AG09309 (cell line): ENCODE results near the gene ITSN1.
A peak's percentile ranks its signal among the peaks of the same experiment; 100 is the strongest.

Experiments
- DNase-seq: peaks from one replicate; pipeline ENCODE4 v3.0.0-alpha.2; 2010; ENCODE audit warnings: low read depth
- H3K4me3 ChIP-seq: 2 replicates; pipeline ENCODE4 v1.5.1; 2011; ENCODE audit warnings: mild to moderate bottlenecking, low read depth, low read length, moderate library complexity; ENCODE audit not compliant: control insufficient read depth
- TF ChIP-seq, protein P1 (sequence below): IDR thresholded peaks from 2 replicates; pipeline ENCODE4 v1.5.1; 2011; ENCODE audit warnings: mild to moderate bottlenecking, low read depth, low read length, inconsistent platforms; ENCODE audit not compliant: insufficient read depth, control insufficient read depth; ENCODE audit errors: missing control alignments

Gene ITSN1

DNA sequence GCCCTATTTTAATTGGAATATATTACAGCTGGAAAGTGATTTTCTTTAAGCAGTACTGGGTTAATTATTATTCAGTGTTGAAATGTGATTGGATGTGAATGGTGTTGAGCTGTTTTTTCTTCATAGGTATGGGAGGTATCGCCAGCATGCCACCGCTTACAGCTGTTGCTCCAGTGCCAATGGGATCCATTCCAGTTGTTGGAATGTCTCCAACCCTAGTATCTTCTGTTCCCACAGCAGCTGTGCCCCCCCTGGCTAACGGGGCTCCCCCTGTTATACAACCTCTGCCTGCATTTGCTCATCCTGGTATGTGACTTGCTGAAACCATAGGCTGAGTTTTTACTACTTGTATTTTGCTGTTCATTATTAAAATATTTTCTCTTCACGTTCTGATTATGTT is 107.7 kb downstream of the ITSN1 start:
- TF ChIP-seq, protein P1, sequence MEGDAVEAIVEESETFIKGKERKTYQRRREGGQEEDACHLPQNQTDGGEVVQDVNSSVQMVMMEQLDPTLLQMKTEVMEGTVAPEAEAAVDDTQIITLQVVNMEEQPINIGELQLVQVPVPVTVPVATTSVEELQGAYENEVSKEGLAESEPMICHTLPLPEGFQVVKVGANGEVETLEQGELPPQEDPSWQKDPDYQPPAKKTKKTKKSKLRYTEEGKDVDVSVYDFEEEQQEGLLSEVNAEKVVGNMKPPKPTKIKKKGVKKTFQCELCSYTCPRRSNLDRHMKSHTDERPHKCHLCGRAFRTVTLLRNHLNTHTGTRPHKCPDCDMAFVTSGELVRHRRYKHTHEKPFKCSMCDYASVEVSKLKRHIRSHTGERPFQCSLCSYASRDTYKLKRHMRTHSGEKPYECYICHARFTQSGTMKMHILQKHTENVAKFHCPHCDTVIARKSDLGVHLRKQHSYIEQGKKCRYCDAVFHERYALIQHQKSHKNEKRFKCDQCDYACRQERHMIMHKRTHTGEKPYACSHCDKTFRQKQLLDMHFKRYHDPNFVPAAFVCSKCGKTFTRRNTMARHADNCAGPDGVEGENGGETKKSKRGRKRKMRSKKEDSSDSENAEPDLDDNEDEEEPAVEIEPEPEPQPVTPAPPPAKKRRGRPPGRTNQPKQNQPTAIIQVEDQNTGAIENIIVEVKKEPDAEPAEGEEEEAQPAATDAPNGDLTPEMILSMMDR = no peak
- H3K4me3 ChIP-seq = no peak overlapping the region
- no peak for DNase-seq

DNA sequence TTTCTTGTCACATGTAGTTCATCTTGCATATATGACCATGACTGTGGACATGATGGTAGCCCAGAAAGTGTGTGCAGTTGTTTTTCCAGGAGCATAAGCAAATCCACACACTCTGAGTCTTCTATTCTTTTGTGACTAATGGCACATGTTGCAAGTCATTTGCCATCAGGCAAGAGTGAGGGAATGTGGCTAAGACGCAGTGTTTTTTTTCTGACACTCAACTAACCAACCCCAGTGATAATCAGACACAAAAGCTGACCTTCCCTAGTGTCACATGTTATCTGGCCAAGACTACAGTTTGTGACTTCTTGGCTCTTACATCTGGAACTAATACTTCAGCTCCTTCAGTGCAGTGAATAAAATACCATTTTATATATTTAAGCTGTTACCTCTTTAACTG is 108.8 kb downstream of the ITSN1 start:
- TF ChIP-seq, protein P1 = no peak
- peak; percentile 2 for DNase-seq
- no peak overlapping the region for H3K4me3 ChIP-seq

DNA sequence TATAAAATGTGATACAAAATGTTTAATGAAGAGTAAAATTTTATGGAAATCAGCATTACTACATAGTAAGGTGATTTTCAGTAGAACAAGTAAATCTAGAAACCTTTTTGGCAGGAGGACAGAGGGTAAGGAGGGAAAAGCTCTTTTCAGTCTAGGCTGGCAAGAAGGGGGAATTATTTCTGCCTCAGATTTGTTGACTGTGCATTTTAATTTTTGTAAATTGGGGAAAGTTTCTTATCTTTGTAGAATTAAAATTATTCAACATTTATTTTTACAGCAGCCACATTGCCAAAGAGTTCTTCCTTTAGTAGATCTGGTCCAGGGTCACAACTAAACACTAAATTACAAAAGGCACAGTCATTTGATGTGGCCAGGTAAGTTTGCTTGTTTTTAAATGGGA is 109.2 kb downstream of the ITSN1 start:
- TF ChIP-seq, protein P1 = no peak
- H3K4me3 ChIP-seq = no peak overlapping the region

DNA sequence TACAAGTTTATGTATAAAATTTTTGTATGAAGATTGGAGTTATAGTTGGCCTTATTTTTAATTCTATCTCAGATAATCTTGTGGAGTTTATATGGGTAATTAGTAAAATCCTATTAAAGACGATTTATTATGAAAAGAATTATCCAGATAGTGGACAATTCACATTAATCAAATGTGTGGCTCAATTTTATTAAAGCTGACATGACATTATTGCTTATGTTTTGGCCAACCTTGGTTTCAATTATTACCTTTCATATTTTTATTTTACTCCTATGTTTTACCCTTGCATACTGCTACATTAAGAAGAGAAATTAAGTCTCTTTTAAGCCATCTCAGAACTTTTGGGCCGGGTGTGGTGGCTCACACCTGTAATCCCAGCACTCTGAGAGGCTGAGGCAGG is 110.0 kb downstream of the ITSN1 start:
- no peak for DNase-seq
- no peak overlapping the region for H3K4me3 ChIP-seq
- TF ChIP-seq, protein P1 = no peak

More for the DNA sequence above, 109.2 kb downstream of the ITSN1 start:
- no peak for DNase-seq

DNA sequence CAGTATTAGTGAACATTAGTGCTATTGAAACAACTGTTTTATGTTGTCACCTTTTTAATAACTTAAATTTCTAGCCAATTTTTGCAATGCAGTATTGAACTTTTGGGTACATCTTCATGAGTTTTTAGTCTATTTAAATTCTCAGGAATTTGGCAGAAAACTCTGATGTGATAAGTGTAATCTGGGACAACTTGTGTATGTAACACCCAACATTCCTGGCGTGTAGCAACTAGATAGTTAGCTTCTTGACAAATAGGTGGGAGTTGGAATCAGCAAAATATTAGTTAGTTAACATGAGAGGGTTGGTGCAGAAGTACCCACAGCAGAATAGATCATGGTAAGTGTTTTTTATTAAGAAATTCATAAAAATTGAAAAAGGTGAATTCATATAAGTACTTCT is 111.6 kb downstream of the ITSN1 start:
- H3K4me3 ChIP-seq = no peak overlapping the region
- no peak for DNase-seq
- TF ChIP-seq, protein P1 = no peak

DNA sequence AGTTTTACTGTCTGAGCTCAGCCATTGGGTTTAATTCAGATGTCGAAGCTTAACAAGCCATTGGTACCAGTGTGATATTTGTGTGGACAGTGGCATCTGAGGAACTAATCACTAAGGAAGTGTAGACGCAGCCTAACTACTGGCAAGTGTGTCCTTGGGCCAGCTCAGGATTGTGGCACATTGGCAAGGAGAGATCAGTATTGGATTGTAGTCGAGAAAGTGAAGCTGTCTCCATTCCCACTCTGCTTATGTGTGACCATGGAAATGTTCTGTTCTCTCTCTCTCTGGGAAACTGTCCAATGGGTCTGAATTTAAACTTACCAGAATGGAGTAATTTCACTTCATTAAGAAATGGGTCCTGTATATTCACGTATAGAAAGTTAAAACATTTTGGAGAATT is 112.2 kb downstream of the ITSN1 start:
- H3K4me3 ChIP-seq = no peak overlapping the region
- TF ChIP-seq, protein P1 = no peak
- DNase-seq = no peak

DNA sequence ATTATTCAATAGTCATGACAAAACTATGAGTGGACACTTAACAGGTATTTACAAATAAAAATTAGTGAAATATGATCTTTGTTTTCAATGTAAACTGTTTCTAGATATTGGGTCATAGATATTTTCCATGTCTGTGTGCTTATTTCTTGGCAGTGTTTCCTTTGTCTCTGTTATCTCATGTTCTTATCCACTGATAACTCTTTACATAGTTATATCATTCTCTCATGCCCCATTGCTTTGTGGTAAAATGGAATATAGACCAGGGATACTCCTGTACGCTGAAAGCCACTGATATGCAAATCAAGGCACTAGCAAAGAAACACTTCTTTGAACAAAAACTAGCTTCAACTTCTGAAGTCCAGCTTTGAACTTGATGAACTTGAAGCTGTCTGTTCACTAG is 113.1 kb downstream of the ITSN1 start:
- TF ChIP-seq, protein P1 = no peak
- no peak overlapping the region for H3K4me3 ChIP-seq
- no peak for DNase-seq
